ENCODE measurements around the gene ANK3. TPM values are rescaled to one million over a fixed set of nuclear protein-coding genes. Genes with fewer than 3 reads are reported as not detected.

The ANK3 gene
- total RNA-seq, 1 donor from 2014 or later = 35.1 TPM

DNA sequence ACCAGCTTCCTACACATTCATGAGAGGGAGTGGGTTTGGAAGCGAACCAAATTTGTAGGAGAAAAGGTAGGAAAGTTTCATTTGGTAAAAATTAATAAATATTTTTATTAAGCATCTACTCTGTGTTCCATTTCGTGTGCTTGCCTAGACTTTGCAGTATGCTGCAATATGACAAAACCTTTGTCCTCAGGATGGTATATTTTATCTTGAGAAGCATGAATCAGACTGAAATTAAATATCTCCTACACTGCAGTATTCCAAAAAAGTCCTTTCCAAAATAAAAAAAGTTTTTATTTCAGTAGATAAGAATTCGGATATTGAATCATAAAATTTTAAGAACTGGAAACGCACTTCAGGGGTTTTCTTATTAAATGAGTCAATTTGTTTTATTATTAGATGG, 47.7 kb downstream of the ANK3 start:
- H3K4me1 Mint-ChIP-seq (ENCODE audit: low read depth) = peaks cover 32% of the 10 kb centered on the region
- no peak overlapping the region for H3K27ac Mint-ChIP-seq (ENCODE audit: unreplicated experiment)
- TF ChIP-seq CTCF (IDR thresholded peaks at IDR 0.05) = no peak
- no peaks in the 10 kb centered on the region for H3K27me3 Mint-ChIP-seq (ENCODE audit: low read depth)
- H3K4me3 Mint-ChIP-seq (ENCODE audit: unreplicated experiment) = no peak overlapping the region
- DNase-seq (ENCODE audit: low spot score) = no peak
- no peaks in the 10 kb centered on the region for H3K36me3 Mint-ChIP-seq (ENCODE audit: low read depth)
- no peaks in the 10 kb centered on the region for H3K9me3 Mint-ChIP-seq (ENCODE audit: low read depth)

GRCh38 chr10:60340973-60341372, 48.7 kb downstream of the ANK3 start:
- H3K4me3 Mint-ChIP-seq (ENCODE audit: unreplicated experiment) = no peak overlapping the region
- peaks cover 39% of the 10 kb centered on the region for H3K4me1 Mint-ChIP-seq (ENCODE audit: low read depth)
- no peak for TF ChIP-seq CTCF (IDR thresholded peaks at IDR 0.05)
- no peaks in the 10 kb centered on the region for H3K9me3 Mint-ChIP-seq (ENCODE audit: low read depth)
- no peaks in the 10 kb centered on the region for H3K27me3 Mint-ChIP-seq (ENCODE audit: low read depth)
- no peak for DNase-seq (ENCODE audit: low spot score)
- H3K36me3 Mint-ChIP-seq (ENCODE audit: low read depth) = no peaks in the 10 kb centered on the region
- no peak overlapping the region for H3K27ac Mint-ChIP-seq (ENCODE audit: unreplicated experiment)

DNA sequence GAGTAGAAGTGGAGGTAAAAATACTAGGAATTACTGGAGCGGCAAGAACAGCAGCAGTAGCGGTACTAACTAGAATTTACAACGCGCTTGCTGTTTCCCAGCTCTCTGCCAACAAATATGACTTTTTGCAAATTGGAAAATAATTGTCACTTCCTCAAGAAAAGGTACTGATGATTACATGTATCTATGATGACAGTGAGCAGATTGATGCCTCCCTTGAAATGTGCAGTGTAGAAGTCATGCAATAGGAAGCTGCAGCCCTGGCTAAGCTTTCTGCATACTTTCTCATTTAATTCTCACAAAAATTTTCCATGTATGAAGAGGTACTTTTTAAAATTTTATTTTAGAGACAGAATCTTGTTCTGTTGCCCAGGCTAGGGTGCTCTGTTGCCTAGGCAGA, 49.9 kb downstream of the ANK3 start:
- no peak for DNase-seq (ENCODE audit: low spot score)
- H3K4me1 Mint-ChIP-seq (ENCODE audit: low read depth) = peaks cover 51% of the 10 kb centered on the region
- no peaks in the 10 kb centered on the region for H3K36me3 Mint-ChIP-seq (ENCODE audit: low read depth)
- no peak overlapping the region for H3K27ac Mint-ChIP-seq (ENCODE audit: unreplicated experiment)
- no peak overlapping the region for H3K4me3 Mint-ChIP-seq (ENCODE audit: unreplicated experiment)
- H3K27me3 Mint-ChIP-seq (ENCODE audit: low read depth) = no peaks in the 10 kb centered on the region
- no peaks in the 10 kb centered on the region for H3K9me3 Mint-ChIP-seq (ENCODE audit: low read depth)
- no peak for TF ChIP-seq CTCF (IDR thresholded peaks at IDR 0.05)

DNA sequence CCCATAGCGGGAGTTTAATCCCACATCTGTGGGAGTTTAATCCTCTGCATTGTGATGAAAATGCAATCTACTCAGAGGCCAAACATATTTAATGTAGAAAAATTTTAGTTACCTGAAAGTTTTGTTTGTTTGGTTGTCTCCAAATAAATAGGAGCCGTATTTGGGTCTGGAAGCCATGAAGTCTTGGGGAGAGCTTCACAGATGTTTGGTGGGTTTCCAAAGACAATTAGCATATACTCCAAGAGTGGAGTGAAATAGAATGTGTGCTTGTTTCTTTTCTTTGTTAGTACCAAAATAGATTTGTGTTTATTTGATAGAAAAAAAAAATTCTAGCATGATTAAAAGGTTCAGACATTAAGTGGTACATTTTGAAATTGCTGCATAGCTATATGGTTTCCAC, 50.9 kb downstream of the ANK3 start:
- no peak for DNase-seq (ENCODE audit: low spot score)
- no peaks in the 10 kb centered on the region for H3K36me3 Mint-ChIP-seq (ENCODE audit: low read depth)

DNA sequence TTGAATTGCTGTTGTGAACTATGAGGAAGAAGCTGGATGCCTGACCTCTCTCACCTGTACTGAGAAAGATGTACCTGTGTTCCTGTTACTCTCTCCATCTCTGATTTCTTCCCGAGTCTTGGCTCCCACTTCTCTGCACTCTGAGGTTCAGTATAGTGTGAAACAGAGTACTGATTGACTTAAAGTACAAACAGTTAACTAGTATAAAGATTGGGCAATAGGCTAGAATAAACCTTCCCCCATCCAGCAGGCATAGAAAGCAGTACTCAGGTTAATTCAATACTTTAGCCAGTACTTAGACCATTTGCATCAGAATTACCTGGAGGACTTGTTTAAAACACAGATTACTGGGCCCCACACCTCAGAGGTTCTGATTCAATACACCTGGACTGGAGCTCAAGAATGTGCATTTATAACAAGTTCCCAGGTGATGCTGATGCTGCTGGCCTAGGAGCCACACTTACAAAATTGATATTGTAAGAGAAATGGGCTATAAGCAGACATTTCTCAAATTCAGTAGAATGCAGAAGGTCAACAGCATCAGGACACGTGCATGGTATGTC, 51.6 kb downstream of the ANK3 start:
- Mint-ChIP-seq H3K36me3 (ENCODE audit: low read depth) (no peaks in the 10 kb centered on the region), H3K4me3 (ENCODE audit: unreplicated experiment) (no peak overlapping the region), H3K4me1 (ENCODE audit: low read depth) (peaks cover 54% of the 10 kb centered on the region), H3K27ac (ENCODE audit: unreplicated experiment) (no peak overlapping the region), H3K9me3 (ENCODE audit: low read depth) (no peaks in the 10 kb centered on the region), H3K27me3 (ENCODE audit: low read depth) (no peaks in the 10 kb centered on the region)
- no peak for TF ChIP-seq CTCF (IDR thresholded peaks at IDR 0.05)
- DNase-seq (ENCODE audit: low spot score) = no peak

More for the DNA sequence above, 50.9 kb downstream of the ANK3 start:
- TF ChIP-seq CTCF (IDR thresholded peaks at IDR 0.05) = no peak
- H3K27me3 Mint-ChIP-seq (ENCODE audit: low read depth) = no peaks in the 10 kb centered on the region
- H3K4me1 Mint-ChIP-seq (ENCODE audit: low read depth) = peaks cover 57% of the 10 kb centered on the region
- H3K27ac Mint-ChIP-seq (ENCODE audit: unreplicated experiment) = no peak overlapping the region
- no peaks in the 10 kb centered on the region for H3K9me3 Mint-ChIP-seq (ENCODE audit: low read depth)
- H3K4me3 Mint-ChIP-seq (ENCODE audit: unreplicated experiment) = no peak overlapping the region
